GM12878 (cell line): ENCODE results near the gene SV2B. TPM values are rescaled to one million over a fixed set of nuclear protein-coding genes. Genes with fewer than 3 reads are reported as not detected.

Experiments
- ATAC-seq: fragments of 200-7000 bp; cut with Tn5 transposase; 3 replicates; pipeline ENCODE4 v1.9.1; 2020; ENCODE audit warnings: mild to moderate bottlenecking, moderate library complexity
- BruUV-seq: library from RNA; stranded (reverse); fragments of 400-500 nt; replicated peaks from 2 replicates; lab custom pipeline; 2021; lab: Mats Ljungman, UMichigan
- CTCF ChIA-PET: fragments of 300-600 bp; sonication (Branson Sonifier 250); formaldehyde crosslinking; extraction: SDS; loops from one replicate; lab custom pipeline; 2021; ENCODE audit warnings: inconsistent platforms; lab: Yijun Ruan, JAX
- POLR2A ChIA-PET: fragments of 350-600 bp; formaldehyde crosslinking; extraction: SDS; loops from one replicate; lab custom pipeline; 2021; ENCODE audit warnings: inconsistent platforms; lab: Charles Lee
- RAD21 ChIA-PET: fragments of 300-600 bp; sonication (Branson Sonifier 250); formaldehyde crosslinking; loops from one replicate; lab custom pipeline; 2023; ENCODE audit warnings: antibody characterized with exemption; ENCODE audit not compliant: unreplicated experiment; lab: Charles Lee
- SMC1A ChIA-PET: fragments of 300-600 bp; sonication (Branson Sonifier 250); formaldehyde crosslinking; loops from one replicate; lab custom pipeline; 2023; ENCODE audit not compliant: unreplicated experiment, uncharacterized antibody; lab: Charles Lee
- DNase-seq: peaks from one replicate; pipeline ENCODE4 v3.0.0-alpha.2; 2011; ENCODE audit warnings: low read depth, low spot score
- FAIRE-seq: peaks from 3 replicates; lab custom pipeline; 2011; peaks lifted over from hg19 to GRCh38; lab: Jason Lieb, UNC
- H2AFZ ChIP-seq: 2 replicates; pipeline ENCODE4 v1.6.0; 2011; ENCODE audit warnings: low read depth, low read length, control low read depth; ENCODE audit not compliant: control insufficient read depth
- H3K27ac ChIP-seq: 2 replicates; pipeline ENCODE4 v1.5.1; 2011; ENCODE audit warnings: control low read depth; ENCODE audit not compliant: control insufficient read depth, insufficient read depth
- H3K27me3 ChIP-seq, 2 experiments: replicated peaks in 1 of 2; 2 replicates each; pipeline versions ENCODE4 v1.6.0 to v1.6.1; 2011; ENCODE audit warnings: low read length in 1 of 2; ENCODE audit not compliant: control insufficient read depth in 2 of 2, insufficient read depth in 2 of 2
- H3K36me3 ChIP-seq, 2 experiments: 2 replicates each; pipeline ENCODE4 v1.5.1; 2011; ENCODE audit warnings: low read length in 1 of 2; ENCODE audit not compliant: control insufficient read depth in 2 of 2, insufficient read depth in 2 of 2
- H3K4me1 ChIP-seq: 2 replicates; pipeline ENCODE4 v1.6.1; 2011; ENCODE audit warnings: mild to moderate bottlenecking, low read length, moderate library complexity, mixed read lengths; ENCODE audit not compliant: control insufficient read depth, insufficient read depth
- H3K4me2 ChIP-seq: 2 replicates; pipeline ENCODE4 v1.6.0; 2011; ENCODE audit warnings: control low read depth; ENCODE audit not compliant: control insufficient read depth, insufficient read depth
- H3K4me3 ChIP-seq: fragments of 200-600 bp; sonication (generic); 2 replicates; pipeline ENCODE4 v1.5.1; 2016
- H3K79me2 ChIP-seq: 2 replicates; pipeline ENCODE4 v1.6.0; 2011; ENCODE audit warnings: low read length; ENCODE audit not compliant: control insufficient read depth, insufficient read depth
- H3K9ac ChIP-seq: 2 replicates; pipeline ENCODE4 v1.8.0; 2011; ENCODE audit warnings: low read length, control low read depth, mixed read lengths; ENCODE audit not compliant: control insufficient read depth, insufficient read depth
- H3K9me3 ChIP-seq: replicated peaks from 3 replicates; pipeline ENCODE4 v1.5.1; 2011; ENCODE audit warnings: mild to moderate bottlenecking, low read length; ENCODE audit not compliant: control insufficient read depth, insufficient read depth
- H4K20me1 ChIP-seq: 2 replicates; pipeline ENCODE4 v1.6.0; 2011; ENCODE audit not compliant: control insufficient read depth, insufficient read depth
- ETV6 ChIP-seq, 2 experiments: fragments of 450-650 bp in 1 of 2; IDR thresholded peaks in 1 of 2; conservative IDR thresholded peaks in 1 of 2; 2 replicates each; pipeline ENCODE4 v1.6.1; 2014; ENCODE audit warnings: antibody characterized with exemption in 1 of 2, borderline replicate concordance in 1 of 2, low read depth in 1 of 2, mild to moderate bottlenecking in 1 of 2, moderate library complexity in 1 of 2
- FOXM1 ChIP-seq: IDR thresholded peaks from 2 replicates; pipeline ENCODE4 v1.6.1; 2012; ENCODE audit warnings: low read depth, mild to moderate bottlenecking, inconsistent platforms, low read length, moderate library complexity
- JUND ChIP-seq: IDR thresholded peaks from 2 replicates; pipeline ENCODE4 v1.6.1; 2012; ENCODE audit warnings: low read depth, mild to moderate bottlenecking, low read length, improper control_type of control experiment, moderate library complexity
- KAT2A ChIP-seq: conservative IDR thresholded peaks from 2 replicates; pipeline ENCODE4 v1.6.1; 2011; ENCODE audit warnings: low read depth, low read length; ENCODE audit not compliant: control insufficient read depth
- MTA2 ChIP-seq: fragments of 450-650 bp; IDR thresholded peaks from 2 replicates; pipeline ENCODE4 v1.6.1; 2016; ENCODE audit warnings: low read depth, mild to moderate bottlenecking, moderate library complexity
- MTA3 ChIP-seq: IDR thresholded peaks from 2 replicates; pipeline ENCODE4 v1.6.1; 2012; ENCODE audit warnings: low read length, inconsistent platforms, borderline replicate concordance
- NR2F1 ChIP-seq: fragments of 450-650 bp; conservative IDR thresholded peaks from 2 replicates; pipeline ENCODE4 v1.6.1; 2017; ENCODE audit warnings: mild to moderate bottlenecking
- PML ChIP-seq: IDR thresholded peaks from 2 replicates; pipeline ENCODE4 v1.6.1; 2012; ENCODE audit warnings: low read length, inconsistent platforms
- POLR2AphosphoS2 ChIP-seq: IDR thresholded peaks from 2 replicates; pipeline ENCODE4 v1.6.1; 2011; ENCODE audit warnings: low read depth, mild to moderate bottlenecking, low read length, improper control_type of control experiment, moderate library complexity
- POU2F2 ChIP-seq: IDR thresholded peaks from 3 replicates; pipeline ENCODE4 v1.6.1; 2011; ENCODE audit warnings: low read depth, mild to moderate bottlenecking, low read length, borderline replicate concordance
- SRF ChIP-seq, 2 experiments: IDR thresholded peaks; 2 replicates each; pipeline ENCODE4 v1.6.1; 2011; ENCODE audit warnings: low read depth in 2 of 2, low read length in 2 of 2, mild to moderate bottlenecking in 1 of 2, moderate library complexity in 1 of 2
- TBL1XR1 ChIP-seq: IDR thresholded peaks from 2 replicates; pipeline ENCODE4 v1.6.1; 2012; ENCODE audit warnings: low read depth, low read length, improper control_type of control experiment
- ZNF207 ChIP-seq: fragments of 450-650 bp; IDR thresholded peaks from 2 replicates; pipeline ENCODE4 v1.6.1; 2014; ENCODE audit warnings: antibody characterized with exemption, mild to moderate bottlenecking, borderline replicate concordance
- WGBS: methylation state at CpG from one replicate; pipeline ENCODE4 v1.1.6; 2016; ENCODE audit warnings: low lambda C conversion rate; ENCODE audit not compliant: insufficient replicate concordance, insufficient coverage; ENCODE audit errors: missing lambda C conversion rate; 5-methylcytosine and 5-hydroxymethylcytosine counted together
- in situ Hi-C: fragments of 300-500 bp; cut with MboI; formaldehyde crosslinking; loops from 9 replicates; pipeline ENCODE4 v1.14.3; 2018; ENCODE audit warnings: mixed read lengths
- intact Hi-C: fragments of 100-400 bp; cut with micrococcal nuclease; formaldehyde crosslinking; loops from one replicate; pipeline ENCODE4 v1.14.2; 2022; ENCODE audit not compliant: unreplicated experiment
- polyA plus RNA-seq, 11 experiments: library from polyadenylated mRNA; depleted of rRNA in 4 of 11; unstranded in 6 of 11; stranded (reverse) in 5 of 11; fragments of >200 nt; fragmentation: Nextera tagmentation in 4 of 11; fragmentation: Illumina TruSeq in 1 of 11; extraction: Ambion mirVana in 4 of 11; extraction: Trizol in 1 of 11; gene quantifications; 1 replicate in 1 of 11; 2 replicates in 10 of 11; pipeline versions ENCODE4 v1.2.1 to v1.2.3, GENCODE V29; 2011 to 2016; ENCODE audit warnings: inconsistent platforms in 2 of 11, missing spikeins in 2 of 11, low read depth in 1 of 11
- total RNA-seq, 4 experiments: library from RNA; depleted of rRNA in 3 of 4; stranded (reverse); fragments of >200 nt in 3 of 4; fragmentation: Illumina TruSeq in 1 of 4; extraction: Trizol in 1 of 4; gene quantifications; 2 replicates each; pipeline versions ENCODE4 v1.2.1 to v1.2.3, GENCODE V29; 2013 to 2021
- TF ChIP-seq, protein P1 (sequence below): fragments of 450-650 bp; IDR thresholded peaks from 2 replicates; pipeline ENCODE4 v1.6.1; 2017; ENCODE audit warnings: mild to moderate bottlenecking, moderate library complexity
- TF ChIP-seq, protein P2 (sequence below): fragments of 450-650 bp; IDR thresholded peaks from 2 replicates; pipeline ENCODE4 v1.6.1; 2018; ENCODE audit warnings: mild to moderate bottlenecking, low read depth, moderate library complexity; ENCODE audit not compliant: partially characterized antibody

SV2B gene
- total and polyA plus RNA-seq, 10 of the 15 experiments (the other 5 are each of a cell fraction or from before 2014, with no cell fraction given), result 0.03 to 1.7 (median 1.3) TPM

DNA sequence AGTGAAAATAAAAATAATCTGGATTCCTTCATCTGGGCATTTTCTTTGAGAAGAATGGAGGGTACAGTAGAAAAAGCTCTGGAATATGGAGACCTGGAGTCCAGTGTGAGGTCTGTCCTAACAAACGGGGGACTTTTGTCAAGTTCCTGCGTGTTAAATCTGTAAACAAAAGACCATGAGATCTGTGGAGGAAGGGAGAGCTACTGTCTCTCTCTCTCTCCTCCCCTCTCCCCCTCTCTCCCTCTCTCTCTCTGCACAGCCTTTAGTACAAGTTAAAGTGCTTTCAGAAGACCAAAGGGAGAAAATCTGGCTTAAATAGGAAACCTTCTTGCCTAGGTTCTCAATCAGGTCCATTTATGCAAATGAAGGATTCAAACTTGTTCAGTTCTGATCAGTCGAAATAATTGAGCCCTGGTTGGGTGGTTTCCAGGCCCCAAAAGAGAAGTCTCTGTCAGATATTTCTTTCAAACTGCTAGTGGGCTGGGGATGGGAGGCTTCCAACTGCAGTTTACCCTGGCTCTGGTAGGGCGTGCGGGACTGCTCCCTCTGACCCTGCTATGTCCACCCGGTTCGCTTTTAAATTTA lies 103.7 kb downstream of the SV2B start:
- Histone ChIP-seq H3K27me3 (peaks cover 0 to 8% of the 10 kb centered on the region in 2 experiments; a peak in 3 of 4 replicates), H3K4me3 (no peak overlapping the region), H3K4me2 (no peak overlapping the region), H3K4me1 (no peaks in the 10 kb centered on the region), H3K36me3 (no peaks in the 10 kb centered on the region), H3K9ac (no peak overlapping the region), H3K27ac (no peak overlapping the region), H4K20me1 (no peaks in the 10 kb centered on the region), H3K9me3 (no peaks in the 10 kb centered on the region), H3K79me2 (no peaks in the 10 kb centered on the region), H2AFZ (no peak overlapping the region)
- DNase-seq (no peak), ATAC-seq (no peak), FAIRE-seq (no peak)
- no TSS peak for BruUV-seq
- TF ChIP-seq, protein P1, sequence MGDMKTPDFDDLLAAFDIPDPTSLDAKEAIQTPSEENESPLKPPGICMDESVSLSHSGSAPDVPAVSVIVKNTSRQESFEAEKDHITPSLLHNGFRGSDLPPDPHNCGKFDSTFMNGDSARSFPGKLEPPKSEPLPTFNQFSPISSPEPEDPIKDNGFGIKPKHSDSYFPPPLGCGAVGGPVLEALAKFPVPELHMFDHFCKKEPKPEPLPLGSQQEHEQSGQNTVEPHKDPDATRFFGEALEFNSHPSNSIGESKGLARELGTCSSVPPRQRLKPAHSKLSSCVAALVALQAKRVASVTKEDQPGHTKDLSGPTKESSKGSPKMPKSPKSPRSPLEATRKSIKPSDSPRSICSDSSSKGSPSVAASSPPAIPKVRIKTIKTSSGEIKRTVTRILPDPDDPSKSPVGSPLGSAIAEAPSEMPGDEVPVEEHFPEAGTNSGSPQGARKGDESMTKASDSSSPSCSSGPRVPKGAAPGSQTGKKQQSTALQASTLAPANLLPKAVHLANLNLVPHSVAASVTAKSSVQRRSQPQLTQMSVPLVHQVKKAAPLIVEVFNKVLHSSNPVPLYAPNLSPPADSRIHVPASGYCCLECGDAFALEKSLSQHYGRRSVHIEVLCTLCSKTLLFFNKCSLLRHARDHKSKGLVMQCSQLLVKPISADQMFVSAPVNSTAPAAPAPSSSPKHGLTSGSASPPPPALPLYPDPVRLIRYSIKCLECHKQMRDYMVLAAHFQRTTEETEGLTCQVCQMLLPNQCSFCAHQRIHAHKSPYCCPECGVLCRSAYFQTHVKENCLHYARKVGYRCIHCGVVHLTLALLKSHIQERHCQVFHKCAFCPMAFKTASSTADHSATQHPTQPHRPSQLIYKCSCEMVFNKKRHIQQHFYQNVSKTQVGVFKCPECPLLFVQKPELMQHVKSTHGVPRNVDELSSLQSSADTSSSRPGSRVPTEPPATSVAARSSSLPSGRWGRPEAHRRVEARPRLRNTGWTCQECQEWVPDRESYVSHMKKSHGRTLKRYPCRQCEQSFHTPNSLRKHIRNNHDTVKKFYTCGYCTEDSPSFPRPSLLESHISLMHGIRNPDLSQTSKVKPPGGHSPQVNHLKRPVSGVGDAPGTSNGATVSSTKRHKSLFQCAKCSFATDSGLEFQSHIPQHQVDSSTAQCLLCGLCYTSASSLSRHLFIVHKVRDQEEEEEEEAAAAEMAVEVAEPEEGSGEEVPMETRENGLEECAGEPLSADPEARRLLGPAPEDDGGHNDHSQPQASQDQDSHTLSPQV, result no peak
- TF ChIP-seq, protein P2, sequence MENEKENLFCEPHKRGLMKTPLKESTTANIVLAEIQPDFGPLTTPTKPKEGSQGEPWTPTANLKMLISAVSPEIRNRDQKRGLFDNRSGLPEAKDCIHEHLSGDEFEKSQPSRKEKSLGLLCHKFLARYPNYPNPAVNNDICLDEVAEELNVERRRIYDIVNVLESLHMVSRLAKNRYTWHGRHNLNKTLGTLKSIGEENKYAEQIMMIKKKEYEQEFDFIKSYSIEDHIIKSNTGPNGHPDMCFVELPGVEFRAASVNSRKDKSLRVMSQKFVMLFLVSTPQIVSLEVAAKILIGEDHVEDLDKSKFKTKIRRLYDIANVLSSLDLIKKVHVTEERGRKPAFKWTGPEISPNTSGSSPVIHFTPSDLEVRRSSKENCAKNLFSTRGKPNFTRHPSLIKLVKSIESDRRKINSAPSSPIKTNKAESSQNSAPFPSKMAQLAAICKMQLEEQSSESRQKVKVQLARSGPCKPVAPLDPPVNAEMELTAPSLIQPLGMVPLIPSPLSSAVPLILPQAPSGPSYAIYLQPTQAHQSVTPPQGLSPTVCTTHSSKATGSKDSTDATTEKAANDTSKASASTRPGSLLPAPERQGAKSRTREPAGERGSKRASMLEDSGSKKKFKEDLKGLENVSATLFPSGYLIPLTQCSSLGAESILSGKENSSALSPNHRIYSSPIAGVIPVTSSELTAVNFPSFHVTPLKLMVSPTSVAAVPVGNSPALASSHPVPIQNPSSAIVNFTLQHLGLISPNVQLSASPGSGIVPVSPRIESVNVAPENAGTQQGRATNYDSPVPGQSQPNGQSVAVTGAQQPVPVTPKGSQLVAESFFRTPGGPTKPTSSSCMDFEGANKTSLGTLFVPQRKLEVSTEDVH, result no peak
- TF ChIP-seq ETV6 (conservative IDR thresholded peaks at IDR 0.05 in 1 of 2, IDR thresholded peaks at IDR 0.05 in 1 of 2; ENCODE audit: borderline replicate concordance in 1 of 2, low read depth in 1 of 2) (no peak), POU2F2 (no peak), TBL1XR1 (no peak), NR2F1 (no peak), POLR2AphosphoS2 (no peak), KAT2A (no peak), JUND (no peak), MTA2 (no peak), FOXM1 (no peak), SRF (IDR thresholded peaks at IDR 0.05; ENCODE audit: low read depth in 2 of 2, low read length in 2 of 2) (no peak), MTA3 (no peak), ZNF207 (no peak), PML (no peak)
- RAD21 ChIA-PET, result no interaction called here
- CTCF ChIA-PET, result interaction anchor here (0.6 to 1.3 kb wide), 3 partner anchors 21 to 154 kb away, joined by 3 read pairs; no protein-coding TSS in a partner anchor
- SMC1A ChIA-PET, result interaction anchor here (1.0 kb wide), 1 partner anchor 20 kb away, joined by 3 read pairs; no protein-coding TSS in a partner anchor
- intact Hi-C loops (no loop called here), in situ Hi-C loops (no loop called here)
- 47% methylated on average over 7 of the region's 7 CpGs for whole genome bisulfite sequencing
- POLR2A ChIA-PET, result no interaction called here
